PC-3 (cell line): ENCODE data around the gene NKX1-1. TPM values are rescaled to one million over a fixed set of nuclear protein-coding genes. Genes with fewer than 3 reads are reported as not detected.

ENCODE experiments used
- ATAC-seq: fragments of 200-7000 bp; cut with Tn5 transposase; 2 replicates; pipeline ENCODE4 v1.9.1; 2020; ENCODE audit warnings: mild to moderate bottlenecking, moderate library complexity
- BruUV-seq: library from RNA; stranded (reverse); fragments of 400-500 nt; replicated peaks from 2 replicates; lab custom pipeline; 2021; lab: Mats Ljungman, UMichigan
- CTCF ChIA-PET: fragments of 300-600 bp; sonication (Branson Sonifier 250); formaldehyde crosslinking; loops from one replicate; lab custom pipeline; 2022; ENCODE audit warnings: antibody characterized with exemption; lab: Charles Lee
- POLR2A ChIA-PET: fragments of 300-600 bp; sonication (Branson Sonifier 250); formaldehyde crosslinking; loops from one replicate; lab custom pipeline; 2022; ENCODE audit warnings: antibody characterized with exemption; ENCODE audit not compliant: unreplicated experiment; lab: Charles Lee
- DNase-seq: peaks from one replicate; pipeline ENCODE4 v3.0.0-alpha.2; 2015
- H2AFZ ChIP-seq: fragments of 300-600 bp; sonication (generic); 2 replicates; pipeline ENCODE4 v1.6.0; 2016; ENCODE audit warnings: antibody characterized with exemption, low read length
- H3F3A ChIP-seq: fragments of 300-600 bp; sonication (generic); one replicate; pipeline ENCODE4 v1.6.0; 2017; ENCODE audit warnings: antibody characterized with exemption, low read length, control low read depth, mild to moderate bottlenecking; ENCODE audit not compliant: unreplicated experiment
- H3K27ac ChIP-seq: fragments of 300-600 bp; sonication (generic); 2 replicates; pipeline ENCODE4 v1.5.1; 2016; ENCODE audit warnings: mild to moderate bottlenecking, low read length
- H3K27me3 ChIP-seq: fragments of 300-600 bp; sonication (generic); 2 replicates; pipeline ENCODE4 v1.6.1; 2016; ENCODE audit warnings: low read length, mixed read lengths
- H3K36me3 ChIP-seq: fragments of 300-600 bp; sonication (generic); 2 replicates; pipeline ENCODE4 v1.6.1; 2016; ENCODE audit warnings: low read depth, mixed run types, low read length, mixed read lengths
- H3K4me1 ChIP-seq: fragments of 300-600 bp; sonication (generic); 2 replicates; pipeline ENCODE4 v1.5.1; 2016; ENCODE audit warnings: low read length; ENCODE audit not compliant: insufficient read depth
- H3K4me2 ChIP-seq: fragments of 300-600 bp; sonication (generic); 2 replicates; pipeline ENCODE4 v1.6.0; 2016; ENCODE audit warnings: low read length
- H3K4me3 ChIP-seq: fragments of 300-600 bp; sonication (generic); 2 replicates; pipeline ENCODE4 v1.5.1; 2016; ENCODE audit warnings: mild to moderate bottlenecking, low read length, mixed read lengths
- H3K79me2 ChIP-seq: fragments of 300-600 bp; sonication (generic); 2 replicates; pipeline ENCODE4 v1.6.1; 2017; ENCODE audit warnings: low read length, mixed read lengths
- H3K9ac ChIP-seq: fragments of 300-600 bp; sonication (generic); 2 replicates; pipeline ENCODE4 v1.6.0; 2016; ENCODE audit warnings: mild to moderate bottlenecking, low read length
- H3K9me2 ChIP-seq: fragments of 300-600 bp; sonication (generic); replicated peaks from 2 replicates; pipeline ENCODE4 v1.6.1; 2016; ENCODE audit warnings: mixed run types, low read length, mixed read lengths
- H3K9me3 ChIP-seq: fragments of 300-600 bp; sonication (generic); 2 replicates; pipeline ENCODE4 v1.6.1; 2016; ENCODE audit warnings: low read length, mixed read lengths
- H4K20me1 ChIP-seq: fragments of 300-600 bp; sonication (generic); 2 replicates; pipeline ENCODE4 v1.6.1; 2016; ENCODE audit warnings: low read length, mixed read lengths
- CTCF ChIP-seq: fragments of 300-600 bp; sonication (generic); conservative IDR thresholded peaks from 2 replicates; pipeline ENCODE4 v1.5.1; 2017; ENCODE audit warnings: antibody characterized with exemption, low read depth, mild to moderate bottlenecking, low read length
- EZH2 ChIP-seq: fragments of 300-600 bp; sonication (generic); IDR thresholded peaks from one replicate; pipeline ENCODE4 v1.6.1; 2017; ENCODE audit warnings: antibody characterized with exemption, mild to moderate bottlenecking, low read length; ENCODE audit not compliant: unreplicated experiment
- EZH2phosphoT487 ChIP-seq: fragments of 300-600 bp; sonication (generic); IDR thresholded peaks from 2 replicates; pipeline ENCODE4 v1.6.1; 2018; ENCODE audit warnings: mild to moderate bottlenecking, antibody characterized with exemption, low read length, borderline replicate concordance
- intact Hi-C: fragments of 100-400 bp; cut with micrococcal nuclease; formaldehyde crosslinking; loops from 2 replicates; pipeline ENCODE4 v1.9.0; 2023
- total RNA-seq: library from RNA; depleted of rRNA; stranded (reverse); fragments of >200 nt; gene quantifications from 2 replicates; pipeline ENCODE4 v1.2.3, GENCODE V29; 2014

Gene NKX1-1
- total RNA-seq, 1 experiment from 2014 or later, result not detected

- no peak for ATAC-seq
- Histone ChIP-seq H3F3A (no peaks in the 10 kb centered on the region), H3K9ac (no peak overlapping the region), H3K9me3 (no peaks in the 10 kb centered on the region), H4K20me1 (no peaks in the 10 kb centered on the region), H3K4me1 (no peaks in the 10 kb centered on the region), H3K36me3 (no peaks in the 10 kb centered on the region), H2AFZ (no peak overlapping the region), H3K27ac (no peak overlapping the region), H3K9me2 (no peaks in the 10 kb centered on the region), H3K4me3 (no peak overlapping the region), H3K27me3 (peaks cover 5% of the 10 kb centered on the region; the same call in 1 of the 2 replicates), H3K79me2 (no peaks in the 10 kb centered on the region), H3K4me2 (no peak overlapping the region)
- ChIA-PET POLR2A (no interaction called here), CTCF (interaction anchor here (0.7 kb wide), 1 partner anchor 191 kb away, joined by 3 read pairs; no protein-coding TSS in a partner anchor)
- TF ChIP-seq CTCF, result no peak
- DNase-seq, result no peak
- BruUV-seq, result no TSS peak
- intact Hi-C loops, result no loop called here
These were observed 10.1 kb upstream of the NKX1-1 start for GRCh38 chr4:1416051-1416947.

- Histone ChIP-seq H3K9me2 (no peaks in the 10 kb centered on the region), H3F3A (no peaks in the 10 kb centered on the region), H3K9me3 (no peaks in the 10 kb centered on the region), H2AFZ (no peak overlapping the region), H3K9ac (no peak overlapping the region), H3K36me3 (no peaks in the 10 kb centered on the region), H3K79me2 (no peaks in the 10 kb centered on the region), H3K27me3 (no peaks in the 10 kb centered on the region), H3K4me3 (no peak overlapping the region), H3K27ac (no peak overlapping the region), H3K4me2 (no peak overlapping the region), H4K20me1 (no peaks in the 10 kb centered on the region), H3K4me1 (no peaks in the 10 kb centered on the region)
- POLR2A ChIA-PET, result no interaction called here
- no peak for DNase-seq
- no peak for ATAC-seq
- intact Hi-C loops, result no loop called here
- BruUV-seq, result no TSS peak
- CTCF ChIA-PET, result interaction anchor here (0.7 kb wide), 1 partner anchor 191 kb away, joined by 3 read pairs; no protein-coding TSS in a partner anchor
- TF ChIP-seq EZH2, result no peak
- no peak for TF ChIP-seq EZH2phosphoT487
- no peak for TF ChIP-seq CTCF
These were observed 9.4 kb upstream of the NKX1-1 start for GRCh38 chr4:1415681-1415981.
